Renal cortex interstitium (tissue), 11 donors: ENCODE results near the gene EFNA5. TPM values are rescaled to one million over a fixed set of nuclear protein-coding genes. Genes with fewer than 3 reads are reported as not detected.

Experiments
- DNase-seq, 11 donors: peaks; one replicate each; pipeline ENCODE4 v3.0.0-alpha.2; 2013; ENCODE audit warnings: low read depth in 9 of 11, low spot score in 4 of 11; ENCODE audit errors: extremely low read depth in 1 of 11
- polyA plus RNA-seq, 3 donors: library from polyadenylated mRNA; unstranded; fragments of 120-200 nt; gene quantifications; one replicate each; pipeline ENCODE4 v1.2.1, GENCODE V29; 2013; ENCODE audit not compliant: insufficient read length in 3 of 3

The EFNA5 gene
- polyA plus RNA-seq, 3 donors, result 23.8 to 30.3 (median 28.2) TPM

DNA sequence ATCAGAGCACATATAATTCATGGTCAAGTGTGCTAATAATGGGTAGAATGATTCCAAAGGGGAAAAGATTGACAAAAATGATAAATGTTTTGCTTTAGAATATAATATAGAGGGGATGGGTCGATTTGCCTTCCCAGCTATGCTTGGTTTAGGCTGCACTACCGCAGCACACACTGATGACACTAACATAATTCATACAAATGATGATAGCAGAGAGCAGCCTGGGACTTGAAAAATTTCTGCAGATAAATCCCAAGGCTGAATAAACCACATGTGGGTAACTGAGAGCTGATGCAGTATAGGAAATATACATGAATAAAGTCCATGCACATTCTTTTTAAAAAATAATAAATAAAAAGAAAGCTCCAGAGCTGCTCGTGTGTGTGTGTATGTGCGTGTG lies 54.5 kb downstream of the EFNA5 start:
- no peak for DNase-seq

DNA sequence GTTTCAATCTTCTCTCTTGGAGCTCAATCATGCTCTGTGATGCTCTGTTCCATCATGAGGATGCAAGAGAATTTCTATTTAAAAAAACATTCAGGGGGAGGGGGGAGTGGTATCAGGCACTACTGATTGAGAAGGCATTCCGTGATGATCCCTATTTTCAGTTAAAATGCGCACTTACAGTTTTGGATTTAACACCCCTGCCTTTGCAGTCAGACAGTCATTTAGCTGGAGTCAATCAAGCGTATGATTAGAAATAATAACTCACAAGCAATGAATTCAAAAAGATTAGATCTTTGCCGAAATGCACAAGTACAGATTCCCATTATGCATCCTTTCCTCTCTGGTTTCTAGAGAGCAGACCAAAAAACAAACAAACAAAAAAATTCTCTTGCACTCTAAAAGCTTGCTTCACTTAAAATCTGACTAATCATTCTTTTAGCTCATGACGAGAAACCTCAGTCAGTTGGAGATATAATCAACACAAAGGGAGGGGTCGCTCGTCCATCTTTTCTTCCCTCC lies 55.4 kb downstream of the EFNA5 start:
- DNase-seq, result no peak

DNA sequence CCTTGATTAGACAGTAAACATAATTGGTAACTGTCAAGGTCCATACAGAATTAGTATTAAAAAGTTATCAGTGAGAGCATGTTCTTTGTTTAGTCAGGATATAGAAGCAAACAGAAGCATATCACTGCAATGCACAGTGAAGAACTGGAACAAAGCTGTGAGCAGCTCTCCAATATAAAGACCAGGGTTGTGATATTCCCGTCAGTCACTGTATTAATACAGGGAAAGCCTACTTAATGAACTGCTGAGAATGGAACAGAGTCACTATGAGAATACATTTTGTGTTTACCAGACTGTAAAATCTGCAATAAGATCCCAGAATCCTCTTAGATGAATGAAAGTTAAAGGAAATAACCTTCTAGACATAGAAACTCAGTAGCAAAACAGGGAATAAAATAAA lies 58.2 kb downstream of the EFNA5 start:
- DNase-seq, result no peak

DNA sequence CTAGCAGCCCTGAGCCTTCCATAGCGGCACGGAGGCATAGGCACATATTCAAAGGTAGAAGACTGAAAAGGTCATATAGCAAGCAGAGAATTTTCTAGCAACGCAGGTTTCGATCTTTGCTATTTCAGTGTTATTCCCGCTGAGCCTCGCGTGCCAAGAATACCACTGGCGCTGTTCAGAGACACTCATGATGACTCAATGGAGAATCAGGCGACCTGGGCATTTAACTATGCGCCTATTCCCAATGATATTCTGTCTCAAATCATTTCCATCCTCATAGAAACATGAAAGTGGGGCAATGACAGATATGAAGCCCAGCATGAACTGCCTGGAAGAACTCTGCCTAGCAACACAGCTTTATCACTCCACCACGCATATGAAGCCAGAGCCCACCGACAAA lies 59.9 kb downstream of the EFNA5 start:
- no peak for DNase-seq

DNA sequence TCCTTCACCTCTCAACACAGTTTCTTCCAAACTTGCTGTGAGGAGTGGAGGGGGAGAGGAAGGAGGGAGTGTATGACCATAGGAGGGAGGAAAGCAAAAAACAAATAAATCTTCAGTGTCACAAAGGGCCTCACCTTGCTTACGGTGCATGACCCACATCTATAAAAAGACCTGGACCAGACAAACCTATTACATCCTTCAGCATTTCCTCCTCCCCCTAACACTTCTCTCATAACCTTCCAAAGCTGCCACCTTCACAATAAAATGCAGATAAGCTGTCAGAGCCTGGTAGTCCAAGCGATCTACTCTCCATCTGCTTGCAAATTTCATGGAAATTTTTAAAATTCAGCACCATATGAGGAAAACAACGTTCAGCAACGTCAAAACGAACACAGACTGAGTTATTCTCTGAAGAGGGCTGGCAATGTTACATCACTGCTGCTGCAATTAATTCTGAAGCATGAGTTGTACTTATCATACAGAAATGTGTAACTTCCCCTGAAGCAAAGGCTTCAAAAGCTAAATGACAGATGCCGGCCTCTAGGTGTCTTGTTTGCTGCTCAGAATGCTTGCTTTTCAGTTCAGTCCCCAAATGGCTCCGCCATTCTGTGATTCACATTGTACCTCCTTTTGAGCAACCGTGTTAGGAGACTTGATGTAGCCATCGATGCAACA lies 62.9 kb downstream of the EFNA5 start:
- DNase-seq, result peak in 3 of 11 donors; percentile 17 to 20 (median 19)

DNA sequence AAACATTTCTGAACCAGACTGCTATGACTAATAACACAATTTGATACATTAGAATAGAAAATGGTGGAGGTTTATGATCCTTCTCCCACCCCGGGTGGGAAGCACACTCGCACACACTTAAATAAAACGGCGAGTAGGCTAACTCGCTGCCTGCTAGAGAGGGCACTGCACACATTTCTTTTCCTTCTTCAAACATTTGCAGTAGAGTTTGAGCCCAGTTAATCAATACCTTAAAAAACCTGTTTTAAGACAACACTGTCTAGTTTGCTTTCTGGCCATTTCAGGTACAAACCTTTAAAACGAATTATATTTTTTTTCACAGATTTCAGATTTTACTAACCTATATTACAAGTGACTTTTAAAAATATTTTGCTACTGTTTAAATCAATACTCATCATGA lies 63.5 kb downstream of the EFNA5 start:
- no peak for DNase-seq

DNA sequence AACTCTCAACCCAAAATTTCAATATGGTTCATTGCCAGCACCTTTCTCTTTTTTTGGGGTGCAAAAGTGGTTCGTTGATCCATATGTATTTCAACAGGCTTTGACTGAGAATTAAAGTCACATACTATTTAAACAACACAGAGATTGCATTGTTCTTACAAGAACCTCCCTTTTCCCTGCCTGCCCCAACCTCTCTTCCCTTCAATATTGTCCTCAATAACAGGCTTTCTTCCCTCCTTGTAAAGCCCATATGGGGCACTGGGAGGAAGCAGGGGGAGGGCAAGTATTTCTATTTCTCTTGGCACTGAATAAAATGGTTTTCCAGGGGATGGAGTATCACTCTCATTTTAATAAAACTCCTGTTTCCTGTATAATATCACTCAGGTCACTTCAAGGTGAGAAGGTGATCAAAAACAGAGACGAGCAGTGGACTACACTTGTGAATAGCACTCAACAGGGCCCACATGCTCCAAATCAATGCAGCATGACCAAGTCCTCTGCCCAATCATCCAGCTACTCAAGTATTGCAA lies 65.1 kb downstream of the EFNA5 start:
- no peak for DNase-seq

DNA sequence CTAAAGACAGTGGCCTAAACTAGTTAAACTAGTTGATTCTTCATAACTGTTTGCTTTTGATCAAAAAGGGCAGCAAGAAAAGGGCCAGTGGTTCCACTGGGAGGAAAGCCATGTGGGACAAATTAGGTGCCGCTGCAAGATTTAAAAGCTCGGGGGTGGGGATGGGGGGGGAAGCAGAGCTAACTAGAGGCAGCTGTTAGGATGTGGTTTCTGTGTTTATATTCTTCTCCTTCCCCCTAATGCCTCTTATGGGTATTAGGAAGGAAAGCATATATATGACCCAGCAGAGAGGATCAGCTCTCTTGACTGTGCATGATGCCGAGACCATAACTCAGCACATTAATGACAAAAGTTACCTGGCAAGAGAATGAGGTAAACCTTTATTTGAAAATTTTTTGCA lies 65.7 kb downstream of the EFNA5 start:
- no peak for DNase-seq

DNA sequence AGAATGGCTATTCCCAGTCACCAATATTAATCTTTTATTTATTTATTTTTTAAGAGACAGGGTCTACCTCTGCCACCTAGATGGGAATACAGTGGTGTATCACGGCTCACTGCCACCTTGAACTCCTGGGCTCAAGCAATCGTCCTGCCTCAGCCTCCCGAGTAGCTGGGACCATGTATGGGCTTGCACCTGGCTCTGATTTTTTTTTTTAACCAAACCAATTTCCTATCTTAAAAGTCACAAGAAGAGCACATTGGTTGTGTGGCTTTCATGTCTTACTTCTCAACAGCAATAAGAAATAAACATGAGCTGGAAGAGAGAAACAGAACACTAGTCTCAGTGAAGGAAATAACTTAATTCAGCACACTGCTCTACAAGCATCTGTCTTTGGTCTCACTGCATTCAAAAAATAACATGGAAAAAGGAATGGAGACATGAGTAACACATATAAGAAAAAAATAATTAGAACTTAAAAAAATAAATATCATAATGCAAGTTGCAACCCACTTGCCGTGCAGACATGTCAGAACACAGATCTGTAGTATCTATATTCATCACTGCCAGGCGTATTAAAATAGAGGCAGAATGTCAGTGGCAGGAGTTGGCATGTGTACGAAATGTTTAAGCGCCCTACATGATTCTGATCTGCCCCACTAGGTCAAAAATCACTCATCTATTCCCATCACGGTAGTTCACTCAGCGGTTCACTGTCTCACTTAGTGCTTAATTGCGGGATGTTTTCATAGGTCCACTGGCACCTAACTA lies 66.4 kb downstream of the EFNA5 start:
- no peak for DNase-seq

DNA sequence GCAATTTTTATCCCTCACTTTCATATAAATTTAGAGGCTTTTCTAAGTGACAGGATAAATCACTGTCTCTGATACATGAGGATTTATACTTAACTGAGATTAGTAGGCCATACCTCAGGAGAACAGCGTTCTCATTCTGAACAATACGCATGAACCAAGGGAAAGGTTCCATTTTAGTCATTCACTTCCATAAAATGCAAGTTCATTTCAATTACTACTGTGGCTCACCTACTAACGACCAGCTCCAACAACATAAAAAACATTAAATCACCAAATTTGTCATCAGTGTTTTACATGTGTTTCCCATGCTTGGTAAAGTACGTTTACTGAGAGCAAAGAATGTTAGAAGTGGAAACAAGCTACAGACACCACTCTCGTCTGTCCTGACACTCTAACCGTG lies 67.4 kb downstream of the EFNA5 start:
- no peak for DNase-seq

DNA sequence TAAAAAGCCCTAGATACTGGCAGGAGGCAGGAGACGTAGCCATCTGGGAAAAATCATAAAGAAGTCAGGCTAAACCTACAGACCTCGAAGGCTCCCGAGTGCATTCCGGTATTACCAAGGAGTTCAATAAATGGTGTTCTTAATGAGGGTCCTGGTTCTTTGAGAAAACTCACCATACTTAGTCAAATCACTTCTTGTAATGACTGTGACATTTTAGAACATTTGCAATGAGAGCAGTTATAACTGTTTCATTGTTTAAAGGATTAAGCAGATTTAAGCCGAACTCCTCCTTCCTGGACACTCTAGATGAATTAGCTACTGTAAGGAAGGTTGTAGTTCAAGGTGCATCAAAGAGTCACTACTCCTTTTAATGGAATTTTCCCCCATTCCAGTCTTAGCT lies 67.8 kb downstream of the EFNA5 start:
- no peak for DNase-seq

DNA sequence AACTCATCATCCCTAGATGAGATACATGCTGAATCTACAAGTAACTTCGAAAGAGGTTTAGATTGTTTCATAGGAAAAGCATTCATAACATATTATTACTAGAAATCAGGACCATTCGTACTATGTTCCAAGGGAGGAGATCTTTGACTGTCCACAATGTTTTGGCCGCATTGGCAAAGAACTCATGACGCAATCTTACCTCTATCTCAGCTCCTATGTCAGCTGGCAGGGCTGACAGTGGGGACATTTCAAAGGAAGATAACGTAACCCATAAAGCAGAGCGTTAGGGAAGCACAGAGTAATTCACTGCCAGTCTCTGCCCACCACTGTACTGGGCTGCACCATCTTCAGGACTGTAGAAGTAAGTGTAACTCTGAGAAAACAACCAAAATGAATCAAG lies 69.7 kb downstream of the EFNA5 start:
- DNase-seq, result no peak

DNA sequence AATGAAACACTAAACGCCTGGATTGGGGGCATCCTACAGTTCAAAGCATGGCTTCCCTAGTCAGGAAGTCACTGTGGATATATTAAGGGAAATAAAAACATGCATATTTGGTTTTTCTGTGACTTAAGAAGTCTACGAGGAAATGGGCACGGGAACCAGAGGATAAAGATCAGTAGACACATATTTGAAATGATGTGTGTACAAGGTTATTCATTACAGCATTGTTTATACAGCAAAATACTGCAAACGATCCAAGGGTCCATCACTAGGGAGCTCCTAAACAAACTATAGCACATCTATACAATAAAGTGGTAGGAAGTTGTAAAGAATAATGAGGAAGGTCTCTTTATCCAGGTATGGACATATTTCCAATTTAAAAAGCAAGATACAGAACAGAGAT lies 71.8 kb downstream of the EFNA5 start:
- DNase-seq, result no peak

DNA sequence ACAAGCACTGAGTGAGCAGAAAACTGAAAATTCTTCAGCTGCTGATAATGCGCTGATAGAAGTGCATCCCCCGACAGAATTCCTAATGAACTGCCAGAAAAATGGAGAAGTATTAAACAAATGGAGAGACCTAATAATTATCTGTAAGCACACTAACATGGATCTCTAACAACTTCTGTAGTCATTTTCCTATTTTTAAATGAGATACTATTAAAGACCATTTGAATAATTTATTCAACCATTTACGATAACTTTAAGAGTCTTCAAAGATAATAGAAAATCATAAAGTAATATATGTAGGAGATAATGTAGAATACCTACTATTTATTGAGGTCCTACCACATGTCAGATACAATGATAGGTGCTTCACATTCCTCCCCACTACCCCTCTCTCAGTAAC lies 72.9 kb downstream of the EFNA5 start:
- no peak for DNase-seq

DNA sequence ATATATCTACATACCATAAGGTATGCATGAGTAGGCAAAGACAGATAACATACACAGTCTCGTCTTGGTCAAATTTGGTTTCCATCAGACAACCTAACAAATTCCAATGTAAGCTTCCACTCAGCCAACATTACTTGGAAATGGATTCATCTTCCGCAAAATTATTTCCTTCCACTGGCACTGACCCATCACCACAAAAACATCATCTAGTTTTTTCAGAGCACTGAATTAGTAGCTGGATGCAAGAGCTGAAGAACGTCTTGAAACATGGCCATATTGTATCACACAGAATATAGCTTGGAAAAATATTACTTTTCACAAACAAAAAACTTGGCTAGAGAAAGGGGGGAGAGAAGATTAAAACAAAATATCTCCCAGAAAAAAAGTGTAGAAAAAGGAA lies 73.5 kb downstream of the EFNA5 start:
- DNase-seq, result no peak

DNA sequence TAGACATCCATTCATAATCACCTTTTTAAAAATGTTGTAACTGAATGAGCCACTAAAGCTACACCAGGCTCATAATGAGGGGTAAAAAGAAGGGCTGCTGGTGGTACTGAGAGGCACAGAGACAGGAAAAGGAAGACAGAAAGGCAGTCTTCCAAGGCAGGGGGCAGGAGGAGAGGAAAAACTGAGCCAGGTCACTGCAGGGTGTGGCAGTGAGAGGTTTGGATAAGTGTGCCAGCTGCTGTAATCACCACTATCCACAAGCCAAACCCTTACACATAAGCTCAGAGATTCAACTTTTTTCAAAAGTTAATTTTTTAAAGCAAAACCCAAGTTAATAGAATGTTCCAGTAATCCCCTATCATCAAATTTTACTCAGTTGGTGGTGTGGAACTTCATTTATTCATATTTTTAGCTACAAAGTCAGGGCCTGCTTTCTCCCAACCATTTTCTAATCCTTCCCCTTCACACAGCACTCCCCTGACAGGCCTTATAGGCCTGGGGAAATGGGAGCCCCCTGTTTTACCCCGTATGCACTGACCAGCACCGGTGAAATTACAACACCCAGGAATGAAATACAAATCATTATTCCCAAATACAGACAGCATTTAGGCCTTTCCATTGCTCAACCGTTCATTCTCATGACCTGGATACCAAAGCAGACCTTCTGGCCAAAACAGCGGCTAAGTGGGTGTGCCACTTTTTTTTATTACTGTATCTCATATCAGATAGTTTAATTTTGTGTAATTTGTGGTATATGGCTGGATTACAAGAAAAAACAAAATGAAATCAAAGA lies 76.3 kb downstream of the EFNA5 start:
- DNase-seq, result no peak

DNA sequence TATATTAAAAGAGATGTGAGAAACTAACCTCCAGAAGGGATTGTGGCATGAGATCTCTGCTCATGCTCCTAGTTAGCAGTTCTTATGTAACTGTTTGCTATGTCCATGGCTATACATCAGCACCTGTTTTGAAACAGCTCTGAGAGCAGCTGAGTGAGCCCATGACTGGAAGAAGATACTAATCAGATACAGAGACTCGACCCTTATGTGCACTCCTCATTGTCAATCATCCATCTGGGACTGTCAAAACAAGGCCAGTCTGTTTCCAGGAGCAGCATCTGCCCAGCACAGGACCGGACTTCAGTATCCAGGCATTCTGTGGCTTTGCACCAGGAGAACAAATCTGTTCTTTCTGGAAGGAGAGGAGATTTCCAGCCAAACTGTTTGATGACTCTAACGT lies 77.7 kb downstream of the EFNA5 start:
- DNase-seq, result no peak

DNA sequence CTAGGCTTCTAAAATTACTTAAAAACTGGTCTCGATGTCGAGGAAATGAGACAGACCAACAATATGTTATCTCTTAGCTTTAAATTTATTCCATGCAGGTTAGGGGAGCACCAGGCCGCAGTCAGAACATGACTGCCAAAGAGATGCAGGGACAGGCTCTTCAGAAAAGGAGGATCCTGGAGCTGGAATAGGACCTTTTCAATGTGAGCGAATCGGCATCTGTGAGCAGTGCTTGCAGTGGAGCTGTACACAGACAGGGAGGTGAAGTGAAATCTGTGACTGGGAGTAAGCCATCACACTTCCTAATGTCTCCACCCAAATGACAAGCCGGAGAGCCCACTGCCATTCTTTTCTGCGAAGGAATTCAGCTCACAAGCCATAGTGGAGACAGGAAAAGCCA lies 78.2 kb downstream of the EFNA5 start:
- DNase-seq, result no peak

DNA sequence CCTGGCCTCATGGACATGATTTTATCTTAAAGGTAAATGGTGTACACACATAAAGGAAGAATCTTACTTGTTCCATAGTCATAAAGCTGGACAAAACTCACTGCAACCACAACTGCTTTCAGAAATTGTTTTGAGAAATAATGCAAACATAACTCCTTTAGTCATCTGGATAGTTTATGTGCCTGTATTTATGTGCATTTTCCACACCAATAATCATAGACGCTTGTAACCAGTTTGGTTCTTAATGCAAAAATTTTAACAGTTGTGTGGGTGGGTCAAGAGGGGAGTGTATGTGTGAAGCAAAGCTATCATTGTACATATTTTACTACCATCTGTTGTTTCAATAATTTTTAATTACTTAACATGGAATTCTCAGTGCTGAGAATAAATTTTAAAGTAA lies 80.1 kb downstream of the EFNA5 start:
- DNase-seq, result no peak
